Uterus (tissue), 2 donors: ENCODE data around the gene ATF7.

Experiments
- CTCF ChIP-seq, 4 experiments: fragments of 200-600 bp in 2 of 4; fragments of 450-650 bp in 2 of 4; sonication (generic) in 2 of 4; IDR thresholded peaks; one replicate each; pipeline ENCODE4 v1.5.1; 2016 to 2019; ENCODE audit warnings: antibody characterized with exemption in 4 of 4, mild to moderate bottlenecking in 2 of 4, moderate library complexity in 1 of 4
- POLR2A ChIP-seq, 2 donors: fragments of 450-650 bp; IDR thresholded peaks; one replicate each; pipeline ENCODE4 v1.6.1; 2016; ENCODE audit warnings: antibody characterized with exemption in 2 of 2, mild to moderate bottlenecking in 1 of 2, moderate library complexity in 1 of 2

DNA sequence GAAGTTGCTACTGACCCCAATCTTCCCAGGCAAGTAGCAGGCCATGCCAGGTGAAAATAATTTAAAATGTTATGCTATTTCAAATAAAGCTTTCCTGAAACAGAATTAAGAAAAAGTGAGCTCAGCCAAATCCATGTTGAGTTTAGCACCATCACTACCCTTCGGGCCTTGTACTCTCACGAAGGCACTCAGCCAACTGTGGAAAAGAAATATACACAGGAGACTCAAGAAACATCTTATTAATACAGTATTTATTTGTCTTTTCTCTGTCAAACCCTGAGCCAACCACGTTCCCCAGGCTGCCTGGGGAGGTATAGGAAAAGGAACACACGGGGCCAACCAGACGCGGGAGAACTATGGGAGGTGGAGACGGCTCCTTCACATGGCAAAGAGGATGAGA lies 38.8 kb upstream of the ATF7 start:
- no peak for TF ChIP-seq CTCF (IDR thresholded peaks at IDR 0.05)
- no peak for TF ChIP-seq POLR2A (IDR thresholded peaks at IDR 0.05)
